NB4 (cell line): Measurements from ENCODE around the gene PATE3.

ENCODE experiments used
- DNase-seq: peaks from one replicate; pipeline ENCODE4 v3.0.0; 2010; ENCODE audit warnings: low read depth
- H3K4me3 ChIP-seq: one replicate; pipeline ENCODE4 v1.5.1; 2011; ENCODE audit warnings: mild to moderate bottlenecking, low read depth, low read length, moderate library complexity
- MYC ChIP-seq: IDR thresholded peaks from 2 replicates; pipeline ENCODE4 v1.6.1; 2011; ENCODE audit warnings: low read depth, low read length
- POLR2A ChIP-seq: IDR thresholded peaks from 2 replicates; pipeline ENCODE4 v1.6.1; 2011; ENCODE audit warnings: mild to moderate bottlenecking; ENCODE audit not compliant: insufficient read length; ENCODE audit errors: extremely low read depth
- TF ChIP-seq, protein P1 (sequence below): IDR thresholded peaks from one replicate; pipeline ENCODE4 v1.5.1; 2012; ENCODE audit warnings: low read depth, low read length
- TF ChIP-seq, protein P2 (sequence below): IDR thresholded peaks from 2 replicates; pipeline ENCODE4 v1.6.1; 2011; ENCODE audit warnings: low read depth, low read length

The PATE3 gene

DNA sequence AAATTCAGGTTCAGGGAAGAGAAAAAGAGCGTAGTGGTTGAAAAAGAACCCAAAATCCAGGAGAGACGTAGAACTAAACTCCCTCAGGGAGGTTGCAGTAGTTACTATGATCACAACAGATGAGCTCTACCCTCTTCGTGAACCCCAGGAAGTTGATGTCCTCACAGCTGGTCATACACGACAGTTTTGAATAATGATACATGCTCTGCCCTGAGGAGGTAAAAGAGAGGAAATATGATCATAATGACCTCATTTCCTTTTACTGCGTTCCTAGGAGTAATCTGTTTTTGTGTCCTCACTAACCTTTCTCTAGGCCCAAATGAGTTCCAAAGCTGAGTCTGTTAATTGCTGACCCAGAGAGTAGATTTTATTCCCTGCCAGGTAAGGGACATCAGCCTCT, 10.6 kb upstream of the PATE3 start:
- H3K4me3 ChIP-seq = no peak overlapping the region
- DNase-seq = no peak
- TF ChIP-seq POLR2A (no peak), MYC (no peak)
- TF ChIP-seq, protein P1, sequence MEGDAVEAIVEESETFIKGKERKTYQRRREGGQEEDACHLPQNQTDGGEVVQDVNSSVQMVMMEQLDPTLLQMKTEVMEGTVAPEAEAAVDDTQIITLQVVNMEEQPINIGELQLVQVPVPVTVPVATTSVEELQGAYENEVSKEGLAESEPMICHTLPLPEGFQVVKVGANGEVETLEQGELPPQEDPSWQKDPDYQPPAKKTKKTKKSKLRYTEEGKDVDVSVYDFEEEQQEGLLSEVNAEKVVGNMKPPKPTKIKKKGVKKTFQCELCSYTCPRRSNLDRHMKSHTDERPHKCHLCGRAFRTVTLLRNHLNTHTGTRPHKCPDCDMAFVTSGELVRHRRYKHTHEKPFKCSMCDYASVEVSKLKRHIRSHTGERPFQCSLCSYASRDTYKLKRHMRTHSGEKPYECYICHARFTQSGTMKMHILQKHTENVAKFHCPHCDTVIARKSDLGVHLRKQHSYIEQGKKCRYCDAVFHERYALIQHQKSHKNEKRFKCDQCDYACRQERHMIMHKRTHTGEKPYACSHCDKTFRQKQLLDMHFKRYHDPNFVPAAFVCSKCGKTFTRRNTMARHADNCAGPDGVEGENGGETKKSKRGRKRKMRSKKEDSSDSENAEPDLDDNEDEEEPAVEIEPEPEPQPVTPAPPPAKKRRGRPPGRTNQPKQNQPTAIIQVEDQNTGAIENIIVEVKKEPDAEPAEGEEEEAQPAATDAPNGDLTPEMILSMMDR = no peak
- TF ChIP-seq, protein P2, sequence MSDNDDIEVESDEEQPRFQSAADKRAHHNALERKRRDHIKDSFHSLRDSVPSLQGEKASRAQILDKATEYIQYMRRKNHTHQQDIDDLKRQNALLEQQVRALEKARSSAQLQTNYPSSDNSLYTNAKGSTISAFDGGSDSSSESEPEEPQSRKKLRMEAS = no peak

DNA sequence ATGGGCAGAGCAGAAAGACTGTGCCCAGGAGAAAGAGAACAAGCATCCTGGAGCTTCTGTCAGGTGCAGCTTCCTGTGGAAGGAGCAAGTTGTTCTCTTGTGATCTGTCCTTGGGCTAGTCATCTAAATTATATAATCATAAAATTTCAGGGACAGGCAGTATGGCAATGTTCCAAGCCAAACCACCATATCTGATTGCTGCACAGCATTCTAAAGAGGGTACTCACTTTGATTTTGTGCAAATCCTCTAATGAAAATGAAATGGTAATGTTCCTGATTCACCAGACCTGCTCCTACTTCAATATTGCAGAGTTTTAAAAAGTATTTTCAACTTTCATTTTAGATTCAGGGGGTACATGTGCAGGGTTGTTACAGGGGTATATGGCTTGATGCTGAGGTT, 9.2 kb upstream of the PATE3 start, which contains the start of gene PATE2:
TSS of gene PATE2 (minus strand) at position 101 of the 400 bp plus-strand sequence. CDS start at position 46, 55 bp downstream.
- no peak within 1 kb of the TSS for H3K4me3 ChIP-seq
- TF ChIP-seq, protein P1 = no peak
- no peak for TF ChIP-seq POLR2A
- TF ChIP-seq MYC = no peak
- TF ChIP-seq, protein P2 = no peak
- no peak for DNase-seq

DNA sequence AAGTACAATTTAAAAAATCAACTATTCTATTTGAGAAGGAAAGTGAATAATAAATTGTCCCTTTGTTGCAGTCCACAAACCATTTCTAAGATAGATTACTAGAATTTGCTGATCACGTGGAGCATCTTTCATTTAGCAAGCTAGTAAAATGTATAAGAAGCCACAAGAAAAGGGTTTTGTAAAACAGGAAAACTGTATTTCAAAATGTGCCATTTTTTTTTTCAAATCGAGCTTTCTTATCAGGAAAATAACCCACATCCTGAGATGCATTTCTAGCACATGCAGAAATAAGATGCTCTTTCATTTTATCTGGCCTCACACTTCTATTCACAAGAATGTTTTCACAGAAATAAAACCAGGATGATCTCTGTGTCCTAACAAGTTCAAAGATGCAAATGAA, 3.2 kb upstream of the PATE3 start:
- no peak for TF ChIP-seq MYC
- TF ChIP-seq POLR2A = no peak
- TF ChIP-seq, protein P2 = no peak
- TF ChIP-seq, protein P1 = no peak
- no peak overlapping the region for H3K4me3 ChIP-seq
- DNase-seq = no peak

DNA sequence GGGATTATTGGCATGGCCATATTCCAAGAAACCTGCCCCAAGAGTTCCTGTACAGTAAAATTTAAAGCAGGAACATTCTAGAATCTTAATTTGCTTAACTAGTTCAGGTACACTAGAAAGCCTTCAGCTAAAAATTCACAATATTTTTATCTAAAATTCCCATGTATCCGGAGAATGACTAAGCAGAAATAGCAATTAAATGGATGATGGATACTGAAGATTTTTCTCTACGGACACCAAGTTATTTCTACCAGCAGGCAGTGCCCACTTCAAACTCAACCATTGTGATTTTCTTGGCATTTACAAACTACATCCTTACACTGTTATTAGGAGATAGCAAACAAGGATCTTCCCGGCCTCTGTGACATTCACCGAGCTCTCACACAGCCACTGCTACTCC, 2.9 kb downstream of the PATE3 start:
- no peak for DNase-seq
- TF ChIP-seq, protein P2 = no peak
- no peak overlapping the region for H3K4me3 ChIP-seq

DNA sequence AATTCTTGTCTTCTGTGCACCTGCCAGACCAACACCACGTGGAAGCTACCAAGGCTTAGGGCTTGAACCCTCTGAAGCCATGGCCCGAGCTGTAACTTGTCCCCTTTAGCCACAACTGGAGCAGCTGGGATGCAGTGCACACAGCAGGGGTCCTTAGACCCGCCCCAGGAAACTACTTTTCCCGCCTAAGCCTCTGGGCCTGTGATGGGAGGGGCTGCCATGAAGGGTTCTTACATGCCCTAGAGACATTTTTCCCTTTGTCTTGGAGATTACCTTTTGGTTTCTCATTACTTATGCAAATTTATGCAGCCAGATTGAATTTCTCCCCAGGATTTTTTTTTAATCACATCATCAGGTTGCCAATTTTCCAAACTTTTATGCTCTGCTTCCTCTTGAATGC, 9.7 kb downstream of the PATE3 start:
- no peak for DNase-seq
- TF ChIP-seq MYC (no peak), POLR2A (no peak)
- TF ChIP-seq, protein P1 = no peak
- TF ChIP-seq, protein P2 = no peak
- no peak overlapping the region for H3K4me3 ChIP-seq

DNA sequence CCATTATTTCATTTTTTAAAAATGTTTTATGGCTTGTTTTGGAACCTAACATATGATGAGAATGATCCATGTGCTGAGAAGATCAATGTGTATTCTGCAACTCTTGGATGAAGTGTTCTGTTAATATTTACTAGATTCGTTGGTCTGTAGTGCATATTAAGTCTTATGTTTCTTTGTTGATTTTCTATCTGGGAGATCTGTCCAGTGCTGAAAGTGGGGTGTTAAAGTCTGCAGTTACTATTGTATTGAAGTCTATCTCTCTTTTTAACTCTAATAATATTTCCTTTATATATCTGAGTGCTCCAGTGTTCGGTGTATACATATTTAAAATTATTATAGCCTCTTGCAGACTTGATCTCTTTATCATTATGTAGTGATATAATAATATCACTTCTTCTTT, 11.9 kb downstream of the PATE3 start:
- no peak overlapping the region for H3K4me3 ChIP-seq
- DNase-seq = no peak

More for the DNA sequence above, 11.9 kb downstream of the PATE3 start:
- TF ChIP-seq MYC = no peak
- TF ChIP-seq, protein P2 = no peak
- no peak for TF ChIP-seq POLR2A
- TF ChIP-seq, protein P1 = no peak
